GM12892 (cell line): ENCODE measurements around the gene UGT1A4.
"Not testable (repeated sequence)": the region's sequence is repeated elsewhere in the genome, so short reads cannot be mapped to it uniquely, and the experiment has no call there.

Source experiments
- DNase-seq: peaks from one replicate; pipeline ENCODE4 v3.0.0; 2011; ENCODE audit not compliant: insufficient read length
- FAIRE-seq: peaks from 2 replicates; lab custom pipeline; 2011; peaks lifted over from hg19 to GRCh38; lab: Jason Lieb, UNC
- POLR2A ChIP-seq: IDR thresholded peaks from 2 replicates; pipeline ENCODE4 v1.6.1; 2011; ENCODE audit warnings: low read depth, low read length, control low read depth
- POLR2AphosphoS5 ChIP-seq: IDR thresholded peaks from 2 replicates; pipeline ENCODE4 v1.6.1; 2011; ENCODE audit warnings: low read depth, low read length, control low read depth
- TAF1 ChIP-seq: IDR thresholded peaks from 2 replicates; pipeline ENCODE4 v1.6.1; 2011; ENCODE audit warnings: low read depth, mild to moderate bottlenecking, control low read depth, low read length, borderline replicate concordance

The UGT1A4 gene

GRCh38 chr2:233740870-233741269 is 22.3 kb downstream of the UGT1A4 start:
- DNase-seq (no peak), FAIRE-seq (no peak)
- TF ChIP-seq POLR2A (no peak), TAF1 (no peak), POLR2AphosphoS5 (no peak)

DNA sequence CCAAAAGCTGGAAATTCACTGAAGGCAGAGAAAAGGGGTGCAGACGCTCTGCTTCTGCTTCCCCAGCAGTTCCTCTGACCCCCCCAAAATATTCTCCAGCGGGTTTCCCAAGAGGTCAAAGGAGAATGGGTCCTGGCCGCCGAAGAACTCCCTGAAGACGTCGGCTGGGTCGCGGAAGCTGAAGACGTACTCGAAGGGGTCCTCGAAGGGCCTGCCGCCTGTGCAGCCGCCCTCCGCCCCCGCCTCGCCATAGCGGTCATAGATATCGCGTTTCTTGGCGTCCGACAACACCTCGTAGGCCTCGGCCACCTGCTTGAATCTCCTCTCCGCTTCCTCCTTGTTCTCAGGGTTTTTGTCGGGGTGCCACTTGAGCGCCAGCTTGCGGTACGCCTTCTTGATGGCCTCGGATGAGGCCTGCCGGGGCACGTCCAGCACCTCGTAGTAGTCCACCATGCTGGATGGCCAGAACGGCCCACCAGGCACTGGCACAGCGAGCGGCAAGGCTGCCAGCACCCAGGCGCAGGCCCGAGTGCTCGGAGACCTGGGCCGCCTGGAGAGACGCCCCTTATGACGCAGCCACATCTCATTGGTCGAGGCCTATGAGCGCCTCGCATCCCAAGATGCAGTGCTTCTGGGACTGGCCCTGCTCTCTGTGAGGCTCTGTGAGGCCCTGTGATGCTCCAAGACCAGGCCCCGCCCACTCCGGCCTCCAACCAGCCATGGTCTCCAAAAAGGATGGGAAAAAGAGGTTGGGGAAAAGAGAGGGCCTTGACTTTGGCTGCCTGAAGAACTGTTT is 25.1 kb downstream of the UGT1A4 start:
- DNase-seq (no peak), FAIRE-seq (no peak)
- TF ChIP-seq TAF1: no peak
- TF ChIP-seq POLR2A: no peak
- no peak for TF ChIP-seq POLR2AphosphoS5

- peak; percentile 9 for FAIRE-seq
- DNase-seq: no peak
- TF ChIP-seq POLR2A (no peak), TAF1 (no peak), POLR2AphosphoS5 (no peak)
These were observed 26.7 kb downstream of the UGT1A4 start for GRCh38 chr2:233745073-233745755.

GRCh38 chr2:233745838-233746237 is 27.3 kb downstream of the UGT1A4 start:
- FAIRE-seq, DNase-seq: not testable (repeated sequence)

DNA sequence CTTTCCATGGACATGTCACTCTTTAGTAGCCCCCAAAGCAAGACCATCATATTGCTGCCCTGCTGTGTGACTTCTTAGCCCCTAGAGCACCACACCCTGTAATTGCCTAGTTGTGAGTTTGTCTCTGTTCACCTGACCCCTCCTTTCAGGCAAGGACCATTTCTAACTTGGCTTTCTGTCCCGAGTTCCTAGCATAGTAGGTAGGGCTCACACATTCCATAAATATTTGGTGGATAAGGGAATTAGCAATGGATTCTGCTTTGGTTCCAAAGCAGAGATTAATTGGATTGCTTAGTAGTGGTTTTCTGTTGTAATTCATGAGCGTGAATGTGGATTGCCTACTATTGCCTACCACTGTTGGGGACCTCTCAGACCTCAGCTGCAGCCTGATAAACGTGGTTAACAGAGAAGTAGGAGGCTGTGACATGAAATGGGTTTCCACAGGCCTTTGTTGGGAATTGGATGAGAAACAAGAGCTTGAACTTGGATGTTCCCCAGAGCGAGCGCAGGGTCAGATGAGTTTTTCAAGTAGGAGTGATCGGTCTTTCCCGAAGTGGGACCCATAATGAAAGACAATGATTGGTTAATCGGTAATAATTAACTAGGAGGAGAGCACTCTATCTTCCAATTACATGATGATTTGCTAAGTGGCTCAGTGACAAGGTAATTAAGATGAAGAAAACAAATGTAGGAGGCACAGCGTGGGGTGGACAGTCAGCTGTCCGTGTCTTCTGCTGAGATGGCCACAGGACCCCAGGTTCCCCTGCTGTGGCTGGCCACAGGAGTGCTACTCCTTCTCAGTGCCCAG is 28.1 kb downstream of the UGT1A4 start:
- DNase-seq: no peak
- TF ChIP-seq POLR2A: no peak
- no peak for TF ChIP-seq TAF1
- TF ChIP-seq POLR2AphosphoS5: no peak
- no peak for FAIRE-seq

- FAIRE-seq (no peak), DNase-seq (no peak)
- TF ChIP-seq TAF1 (no peak), POLR2A (no peak), POLR2AphosphoS5 (no peak)
These were observed 28.7 kb downstream of the UGT1A4 start for GRCh38 chr2:233747283-233747544.

- not testable (repeated sequence) for FAIRE-seq, DNase-seq
These were observed 32.2 kb downstream of the UGT1A4 start for GRCh38 chr2:233750689-233751088.

DNA sequence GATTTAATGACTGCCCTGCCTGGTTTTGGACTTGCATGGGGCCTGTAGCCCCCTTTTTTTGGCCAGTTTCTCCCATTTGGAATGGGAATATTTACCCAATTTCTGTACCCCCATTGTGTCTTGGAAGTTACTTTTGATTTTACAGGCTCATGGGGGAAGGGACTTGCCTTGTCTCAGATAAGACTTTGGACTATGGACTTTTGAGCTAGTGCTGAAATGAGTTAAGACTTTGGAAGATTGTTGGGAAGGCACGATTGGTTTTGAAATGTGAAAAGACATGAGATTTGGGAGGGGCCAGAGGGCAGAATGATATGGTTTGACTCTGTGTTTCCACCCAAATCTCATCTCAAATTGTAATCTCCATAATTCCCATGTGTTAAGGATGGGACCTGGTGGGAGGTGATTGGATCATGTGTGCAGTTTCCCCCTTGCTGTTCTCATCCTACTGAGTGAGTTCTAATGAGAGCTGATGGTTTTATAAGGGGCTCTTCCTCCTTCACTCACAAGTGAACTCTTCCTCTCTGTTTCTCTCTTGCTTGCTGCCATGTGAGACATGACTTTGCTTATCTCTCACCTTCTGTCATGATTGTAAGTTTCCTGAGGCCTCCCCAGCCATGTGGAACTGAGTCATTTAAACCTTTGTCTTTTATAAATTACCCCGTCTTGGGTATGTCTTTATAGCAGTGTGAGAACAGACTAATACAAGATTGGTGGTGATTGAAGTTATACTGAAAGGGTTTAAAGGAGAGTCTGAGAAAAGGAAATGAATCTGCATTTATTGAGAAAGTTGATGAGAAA is 32.9 kb downstream of the UGT1A4 start:
- FAIRE-seq, DNase-seq: not testable (repeated sequence)

DNA sequence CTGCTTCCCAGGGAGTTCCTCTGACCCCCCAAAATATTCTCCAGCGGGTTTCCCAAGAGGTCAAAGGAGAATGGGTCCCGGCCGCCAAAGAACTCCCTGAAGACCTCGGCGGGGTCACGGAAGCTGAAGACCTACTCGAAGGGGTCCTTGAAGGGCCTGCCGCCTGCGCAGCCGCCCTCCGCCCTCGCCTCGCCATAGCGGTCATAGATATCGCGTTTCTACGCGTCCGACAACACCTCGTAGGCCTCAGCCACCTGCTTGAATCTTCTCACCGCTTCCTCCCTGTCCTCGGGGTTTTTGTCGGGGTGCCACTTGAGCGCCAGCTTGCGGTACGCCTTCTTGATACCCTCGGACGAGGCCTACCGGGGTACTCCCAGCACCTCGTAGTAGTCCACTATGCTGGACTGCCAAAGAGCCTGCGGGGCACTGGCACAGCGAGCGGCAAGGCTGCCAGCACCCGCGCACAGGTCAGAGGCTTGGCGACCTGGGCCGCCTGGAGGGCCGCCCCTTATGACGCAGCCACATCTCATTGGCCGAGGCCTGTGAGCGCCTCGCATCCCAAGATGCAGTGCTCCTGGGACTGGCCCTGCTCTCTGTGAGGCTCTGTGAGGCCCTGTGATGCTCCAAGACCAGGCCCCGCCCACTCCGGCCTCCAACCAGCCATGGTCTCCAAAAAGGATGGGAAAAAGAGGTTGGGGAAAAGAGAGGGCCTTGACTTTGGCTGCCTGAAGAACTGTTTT is 36.5 kb downstream of the UGT1A4 start:
- no peak for FAIRE-seq
- TF ChIP-seq TAF1: no peak
- no peak for TF ChIP-seq POLR2A
- no peak for TF ChIP-seq POLR2AphosphoS5
- DNase-seq: no peak

DNA sequence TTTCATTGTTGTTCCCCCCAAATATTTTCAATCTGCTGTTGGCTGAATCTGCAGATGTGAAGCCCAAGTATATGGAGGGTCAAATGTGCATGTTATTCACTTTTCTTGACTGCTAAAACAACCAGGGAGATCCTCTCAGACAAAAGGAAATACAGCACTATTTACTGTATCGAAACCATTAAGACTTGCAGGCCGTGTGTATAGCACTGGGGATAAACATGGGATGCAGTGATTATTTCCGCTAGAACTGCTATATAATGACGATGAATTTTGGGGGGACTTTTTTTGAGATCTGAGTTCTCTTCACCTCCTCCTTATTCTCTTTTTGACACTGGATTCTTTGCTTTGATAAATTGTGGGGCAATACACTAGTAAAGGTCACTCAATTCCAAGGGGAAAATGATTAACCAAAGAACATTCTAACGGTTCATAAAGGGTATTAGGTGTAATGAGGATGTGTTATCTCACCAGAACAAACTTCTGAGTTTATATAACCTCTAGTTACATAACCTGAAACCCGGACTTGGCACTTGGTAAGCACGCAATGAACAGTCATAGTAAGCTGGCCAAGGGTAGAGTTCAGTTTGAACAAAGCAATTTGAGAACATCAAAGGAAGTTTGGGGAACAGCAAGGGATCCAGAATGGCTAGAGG is 38.0 kb downstream of the UGT1A4 start:
- FAIRE-seq: no peak
- TF ChIP-seq POLR2A (no peak), POLR2AphosphoS5 (no peak), TAF1 (no peak)
- no peak for DNase-seq
